ENCODE results near the gene GLP1R.

The GLP1R gene

GRCh38 chr6:39021041-39021440 is 27.5 kb upstream of the GLP1R start (continued):
- no peak for TF ChIP-seq ZNF19 (tag by site-specific recombination; IDR thresholded peaks at IDR 0.05; ENCODE audit: low read depth)
- no peak for TF ChIP-seq TRIM28 (IDR thresholded peaks at IDR 0.05; ENCODE audit: borderline replicate concordance, low read length)
- TF ChIP-seq ZNF776 (tag by site-specific recombination; IDR thresholded peaks at IDR 0.05; ENCODE audit: borderline replicate concordance), result no peak

DNA sequence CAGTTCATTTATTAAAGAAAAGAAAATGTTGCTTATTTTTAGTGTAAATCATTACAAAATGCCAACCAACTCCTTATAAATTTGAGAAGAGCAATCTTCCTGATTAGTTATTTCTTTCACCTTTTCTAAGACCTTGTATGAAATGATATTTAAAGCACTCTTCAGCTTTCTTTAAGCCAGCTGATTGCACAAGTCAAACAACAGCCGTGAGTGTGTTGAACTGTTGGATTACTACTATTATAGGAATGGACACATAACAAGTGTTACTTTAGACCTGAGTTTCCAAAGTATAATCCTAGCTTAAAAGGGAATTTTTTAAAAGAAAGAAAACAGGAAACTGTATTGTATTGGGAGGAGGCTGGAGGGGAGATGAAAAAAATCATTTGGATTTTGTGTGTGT is 26.8 kb upstream of the GLP1R start:
- no peaks in the 10 kb centered on the region for H3K9me3 ChIP-seq (ENCODE audit: control insufficient read depth, insufficient read depth, low read depth, low read length)
- H3K4me1 ChIP-seq (ENCODE audit: control insufficient read depth, insufficient read depth, low read length), result peaks cover 3% of the 10 kb centered on the region; the same call in 1 of the 2 replicates
- TF ChIP-seq ZSCAN30 (tag by site-specific recombination; IDR thresholded peaks at IDR 0.05), result no peak
- no peak for TF ChIP-seq ZNF701 (tag by site-specific recombination; IDR thresholded peaks at IDR 0.05)
- TF ChIP-seq ZNF624 (tag by site-specific recombination; IDR thresholded peaks at IDR 0.05), result no peak
- no peak for TF ChIP-seq ZNF280D (tag by site-specific recombination; IDR thresholded peaks at IDR 0.05)
- no peak for TF ChIP-seq ZNF555 (tag by site-specific recombination; conservative IDR thresholded peaks at IDR 0.05)
- no peak for TF ChIP-seq ZNF354C (tag by site-specific recombination; IDR thresholded peaks at IDR 0.05; ENCODE audit: borderline replicate concordance, low read depth)
- TF ChIP-seq ZNF792 (tag by site-specific recombination; IDR thresholded peaks at IDR 0.05), result no peak
- TF ChIP-seq, protein P1, sequence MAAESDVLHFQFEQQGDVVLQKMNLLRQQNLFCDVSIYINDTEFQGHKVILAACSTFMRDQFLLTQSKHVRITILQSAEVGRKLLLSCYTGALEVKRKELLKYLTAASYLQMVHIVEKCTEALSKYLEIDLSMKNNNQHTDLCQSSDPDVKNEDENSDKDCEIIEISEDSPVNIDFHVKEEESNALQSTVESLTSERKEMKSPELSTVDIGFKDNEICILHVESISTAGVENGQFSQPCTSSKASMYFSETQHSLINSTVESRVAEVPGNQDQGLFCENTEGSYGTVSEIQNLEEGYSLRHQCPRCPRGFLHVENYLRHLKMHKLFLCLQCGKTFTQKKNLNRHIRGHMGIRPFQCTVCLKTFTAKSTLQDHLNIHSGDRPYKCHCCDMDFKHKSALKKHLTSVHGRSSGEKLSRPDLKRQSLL (tag by site-specific recombination; IDR thresholded peaks at IDR 0.05), result no peak
- no peak for TF ChIP-seq ZNF549 (tag by site-specific recombination; IDR thresholded peaks at IDR 0.05)
- TF ChIP-seq ZNF140 (tag by site-specific recombination; IDR thresholded peaks at IDR 0.05), result no peak
- no peak for TF ChIP-seq PRDM6 (tag by site-specific recombination; IDR thresholded peaks at IDR 0.05)
- no peak for TF ChIP-seq KLF8 (tag by site-specific recombination; IDR thresholded peaks at IDR 0.05)
- no peak overlapping the region for H3K4me3 ChIP-seq (ENCODE audit: low read depth, low read length)
- CTCF ChIA-PET, result interaction anchor here (1.0 to 2.8 kb wide), 5 partner anchors 8 to 149 kb away, joined by 3 to 19 read pairs (median 6); no protein-coding TSS in a partner anchor
- no peak overlapping the region for H3K27ac ChIP-seq (ENCODE audit: extremely low read depth, low read depth, low read length)
- no peaks in the 10 kb centered on the region for H3K36me3 ChIP-seq (ENCODE audit: control insufficient read depth in 2 of 2, insufficient read depth in 1 of 2, low read length in 2 of 2)
- POLR2A ChIA-PET, result no interaction called here

GRCh38 chr6:39026175-39026574 is 22.4 kb upstream of the GLP1R start:
- POLR2A ChIA-PET, result no interaction called here

More at GRCh38 chr6:39026175-39026574, 22.4 kb upstream of the GLP1R start:
- Histone ChIP-seq H3K36me3 (ENCODE audit: control insufficient read depth in 2 of 2, insufficient read depth in 1 of 2, low read length in 2 of 2) (no peaks in the 10 kb centered on the region), H3K4me1 (ENCODE audit: control insufficient read depth, insufficient read depth, low read length) (peaks cover 3% of the 10 kb centered on the region; the same call in 1 of the 2 replicates), H3K27ac (ENCODE audit: extremely low read depth, low read depth, low read length) (no peak overlapping the region), H3K9me3 (ENCODE audit: control insufficient read depth, insufficient read depth, low read depth, low read length) (no peaks in the 10 kb centered on the region), H3K4me3 (ENCODE audit: low read depth, low read length) (no peak overlapping the region)
- TF ChIP-seq ZIC2 (tag by site-specific recombination; IDR thresholded peaks at IDR 0.05) (peak; percentile 83), ZNF146 (tag by site-specific recombination; IDR thresholded peaks at IDR 0.05) (no peak)
- CTCF ChIA-PET, result interaction anchor here (0.7 to 3.4 kb wide), 12 partner anchors 8 to 613 kb away, joined by 3 to 24 read pairs (median 4); no protein-coding TSS in a partner anchor

Data from HEK293 (cell line).